Ovary (tissue), 9 donors: ENCODE data around the gene DPF3. TPM values are rescaled to one million over a fixed set of nuclear protein-coding genes. Genes with fewer than 3 reads are reported as not detected.

Experiments
- DNase-seq, 5 donors: peaks; one replicate each; pipeline ENCODE4 v3.0.0-alpha.2; 2019 to 2020
- H3K27ac ChIP-seq, 2 donors: fragments of 200-600 bp; one replicate each; pipeline versions ENCODE4 v1.5.1 to v1.8.0; 2019 to 2022
- H3K27me3 ChIP-seq: fragments of 200-600 bp; one replicate; pipeline ENCODE4 v1.8.0; 2022
- H3K36me3 ChIP-seq: fragments of 200-600 bp; sonication (generic); one replicate; pipeline ENCODE4 v1.5.1; 2019
- H3K4me1 ChIP-seq: one replicate; pipeline ENCODE4 v1.8.1; 2013; ENCODE audit warnings: mild to moderate bottlenecking, moderate library complexity; ENCODE audit not compliant: insufficient read depth
- H3K4me3 ChIP-seq: fragments of 200-600 bp; sonication (generic); one replicate; pipeline ENCODE4 v1.5.1; 2017
- H3K9me3 ChIP-seq, 2 donors: fragments of 200-600 bp in 1 of 2; sonication (generic) in 1 of 2; one replicate each; pipeline versions ENCODE4 v1.5.1 to v1.8.1; 2013 to 2019; ENCODE audit warnings: mild to moderate bottlenecking in 1 of 2, moderate library complexity in 1 of 2
- CTCF ChIP-seq, 3 donors: fragments of 450-650 bp in 2 of 3; fragments of 200-600 bp in 1 of 3; IDR thresholded peaks; one replicate each; pipeline versions ENCODE4 v1.5.1 to v1.8.0; 2016 to 2022; ENCODE audit warnings: antibody characterized with exemption in 3 of 3, mild to moderate bottlenecking in 1 of 3
- EP300 ChIP-seq: sonication (generic); formaldehyde crosslinking; IDR thresholded peaks from one replicate; pipeline ENCODE4 v1.6.1; 2017; ENCODE audit warnings: antibody characterized with exemption
- POLR2A ChIP-seq: fragments of 450-650 bp; IDR thresholded peaks from one replicate; pipeline ENCODE4 v1.6.1; 2017; ENCODE audit warnings: antibody characterized with exemption, mild to moderate bottlenecking, moderate library complexity
- WGBS, 3 donors: extraction: QIAGEN DNeasy Blood & Tissue Kit in 1 of 3; methylation state at CpG; one replicate each; pipeline versions ENCODE4 v1.1.5 to v1.1.7; 2013 to 2017; 5-methylcytosine and 5-hydroxymethylcytosine counted together
- intact Hi-C, 4 donors: fragments of 100-400 bp; cut with DNase I; formaldehyde crosslinking; loops; one replicate each; pipeline versions ENCODE4 v1.11.0 to v1.15.1; 2022 to 2023
- polyA plus RNA-seq, 2 donors: library from polyadenylated mRNA; stranded (reverse); fragments of 200-250 nt in 1 of 2; fragments of 350-450 nt in 1 of 2; fragmentation: Illumina TruSeq in 1 of 2; extraction: RNeasy Lipid Tissue Mini Kit (QIAGEN cat#74804) in 1 of 2; gene quantifications; one replicate each; pipeline ENCODE4 v1.2.3, GENCODE V29; 2013 to 2014
- total RNA-seq, 7 donors: library from RNA; depleted of rRNA in 2 of 7; stranded (reverse); fragments of >200 nt in 2 of 7; fragmentation: NEBNext Ultra II Directional in 3 of 7; extraction: Animal tissue kit (Norgen Biotek cat#: 25700) in 3 of 7; gene quantifications; one replicate each; pipeline versions ENCODE4 v1.1.0 to v1.2.4, GENCODE V29; 2016 to 2023
- donor health status: DM: no; HTN: no; CAD: no; lungs with moderate emphysema.
- donor health status: DM: no; HTN: no; CAD: no.
- donor health status: Bipolar disorder and iron deficiency.
- donor health status: DM: yes; HTN: yes; CAD: no.
- donor health status: DM: no; HTN: no; CAD: no.
- donor health status: DM: yes; HTN: yes; CAD: no.

Gene DPF3
- total and polyA plus RNA-seq, 9 donors, result 6.3 to 34.4 (median 21.9) TPM

- H3K4me3 ChIP-seq, result no peak overlapping the region
- H3K27ac ChIP-seq, result no peak overlapping the region
- no peaks in the 10 kb centered on the region for H3K9me3 ChIP-seq
- intact Hi-C loops, result no loop called here
- no peaks in the 10 kb centered on the region for H3K27me3 ChIP-seq
- no peaks in the 10 kb centered on the region for H3K36me3 ChIP-seq
- no peak for TF ChIP-seq CTCF (IDR thresholded peaks at IDR 0.05)
- TF ChIP-seq EP300, result no peak
- TF ChIP-seq POLR2A, result no peak
- WGBS, 3 donors, result 78 to 91% (median 91%) methylated on average over 2 of the region's 2 CpGs
- peaks cover 7% of the 10 kb centered on the region for H3K4me1 ChIP-seq
- no peak for DNase-seq
Observed at GRCh38 chr14:72816287-72816686, 77.6 kb downstream of the DPF3 start.

- TF ChIP-seq POLR2A (no peak), CTCF (IDR thresholded peaks at IDR 0.05) (no peak), EP300 (no peak)
- Histone ChIP-seq H3K9me3 (no peaks in the 10 kb centered on the region), H3K27me3 (no peaks in the 10 kb centered on the region), H3K36me3 (no peaks in the 10 kb centered on the region), H3K4me3 (no peak overlapping the region), H3K4me1 (peaks cover 7% of the 10 kb centered on the region), H3K27ac (no peak overlapping the region)
- intact Hi-C loops, result no loop called here
- DNase-seq, result no peak
- WGBS, 3 donors, result 34 to 45% (median 42%) methylated on average over 4 of the region's 4 CpGs
Observed at GRCh38 chr14:72815430-72815829, 78.5 kb downstream of the DPF3 start.

- Histone ChIP-seq H3K4me1 (peaks cover 17% of the 10 kb centered on the region), H3K27ac (no peak overlapping the region), H3K36me3 (no peaks in the 10 kb centered on the region), H3K9me3 (no peaks in the 10 kb centered on the region), H3K4me3 (no peak overlapping the region), H3K27me3 (no peaks in the 10 kb centered on the region)
- no peak for DNase-seq
- intact Hi-C loops, result no loop called here
- TF ChIP-seq POLR2A, result no peak
- TF ChIP-seq CTCF (IDR thresholded peaks at IDR 0.05), result no peak
- TF ChIP-seq EP300, result no peak
- 81 to 87% (median 81%) methylated on average over 17 of the region's 17 CpGs for WGBS, 3 donors
Observed at GRCh38 chr14:72812292-72812851, 81.5 kb downstream of the DPF3 start.

- DNase-seq, result no peak
- 80 to 91% (median 91%) methylated on average over 8 of the region's 8 CpGs for WGBS, 3 donors
- TF ChIP-seq CTCF (IDR thresholded peaks at IDR 0.05), result no peak
- TF ChIP-seq POLR2A, result no peak
- no peak for TF ChIP-seq EP300
- no peak overlapping the region for H3K27ac ChIP-seq
- no peaks in the 10 kb centered on the region for H3K27me3 ChIP-seq
- H3K36me3 ChIP-seq, result no peaks in the 10 kb centered on the region
- peaks cover 15% of the 10 kb centered on the region for H3K4me1 ChIP-seq
- no peaks in the 10 kb centered on the region for H3K9me3 ChIP-seq
- intact Hi-C loops, result no loop called here
- no peak overlapping the region for H3K4me3 ChIP-seq
Observed at GRCh38 chr14:72810201-72810600, 83.7 kb downstream of the DPF3 start.
